GM10266 (cell line): ENCODE results near the gene PRMT9.
A peak's percentile ranks its signal among the peaks of the same experiment; 100 is the strongest.

Experiments used
- DNase-seq: peaks from one replicate; pipeline ENCODE4 v3.0.0; 2012; ENCODE audit errors: extremely low spot score
- TF ChIP-seq, protein P1 (sequence below): IDR thresholded peaks from 2 replicates; pipeline ENCODE4 v1.5.1; 2012; ENCODE audit warnings: mild to moderate bottlenecking, low read depth; ENCODE audit not compliant: control insufficient read depth, insufficient read depth; ENCODE audit errors: missing control alignments

The PRMT9 gene

DNA sequence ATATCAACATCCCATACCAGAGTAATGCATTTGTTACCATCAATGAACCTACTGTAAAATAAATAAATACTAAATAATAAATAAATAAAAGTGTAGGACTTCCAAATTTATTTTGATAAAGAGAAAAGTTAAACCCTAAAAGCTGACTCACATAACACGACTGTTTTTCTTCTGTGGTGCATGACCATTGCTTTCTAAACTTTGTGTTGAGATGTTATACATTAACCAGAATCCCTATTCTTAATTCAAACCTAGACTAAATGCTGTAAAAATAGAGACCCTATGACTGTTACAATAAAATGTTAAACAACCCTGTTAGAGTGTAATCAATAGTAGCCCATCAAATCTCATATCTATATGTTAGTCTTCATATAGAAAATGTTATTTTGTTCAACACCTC, 20.9 kb upstream of the PRMT9 start:
- TF ChIP-seq, protein P1, sequence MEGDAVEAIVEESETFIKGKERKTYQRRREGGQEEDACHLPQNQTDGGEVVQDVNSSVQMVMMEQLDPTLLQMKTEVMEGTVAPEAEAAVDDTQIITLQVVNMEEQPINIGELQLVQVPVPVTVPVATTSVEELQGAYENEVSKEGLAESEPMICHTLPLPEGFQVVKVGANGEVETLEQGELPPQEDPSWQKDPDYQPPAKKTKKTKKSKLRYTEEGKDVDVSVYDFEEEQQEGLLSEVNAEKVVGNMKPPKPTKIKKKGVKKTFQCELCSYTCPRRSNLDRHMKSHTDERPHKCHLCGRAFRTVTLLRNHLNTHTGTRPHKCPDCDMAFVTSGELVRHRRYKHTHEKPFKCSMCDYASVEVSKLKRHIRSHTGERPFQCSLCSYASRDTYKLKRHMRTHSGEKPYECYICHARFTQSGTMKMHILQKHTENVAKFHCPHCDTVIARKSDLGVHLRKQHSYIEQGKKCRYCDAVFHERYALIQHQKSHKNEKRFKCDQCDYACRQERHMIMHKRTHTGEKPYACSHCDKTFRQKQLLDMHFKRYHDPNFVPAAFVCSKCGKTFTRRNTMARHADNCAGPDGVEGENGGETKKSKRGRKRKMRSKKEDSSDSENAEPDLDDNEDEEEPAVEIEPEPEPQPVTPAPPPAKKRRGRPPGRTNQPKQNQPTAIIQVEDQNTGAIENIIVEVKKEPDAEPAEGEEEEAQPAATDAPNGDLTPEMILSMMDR: no peak
- DNase-seq: no peak

DNA sequence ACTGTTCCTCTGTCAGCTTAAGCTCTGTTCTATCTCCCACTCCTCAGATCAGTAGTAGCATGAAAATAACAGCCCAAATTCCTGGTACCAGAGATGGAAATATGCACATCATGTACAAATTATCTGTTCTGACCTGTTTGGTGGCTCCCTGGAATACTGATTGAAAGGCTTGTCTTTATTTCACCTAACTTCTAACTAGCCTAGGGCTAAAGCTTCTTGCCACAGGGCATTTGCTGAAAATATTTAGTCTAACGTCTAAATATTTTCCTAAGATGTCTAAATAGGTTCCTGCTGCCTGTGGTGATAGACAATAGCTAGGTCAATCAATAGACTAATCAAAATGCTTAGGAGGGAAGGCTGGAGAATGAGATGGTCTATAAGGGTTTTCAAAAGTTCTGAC, 12.9 kb upstream of the PRMT9 start:
- TF ChIP-seq, protein P1: no peak
- DNase-seq: no peak

DNA sequence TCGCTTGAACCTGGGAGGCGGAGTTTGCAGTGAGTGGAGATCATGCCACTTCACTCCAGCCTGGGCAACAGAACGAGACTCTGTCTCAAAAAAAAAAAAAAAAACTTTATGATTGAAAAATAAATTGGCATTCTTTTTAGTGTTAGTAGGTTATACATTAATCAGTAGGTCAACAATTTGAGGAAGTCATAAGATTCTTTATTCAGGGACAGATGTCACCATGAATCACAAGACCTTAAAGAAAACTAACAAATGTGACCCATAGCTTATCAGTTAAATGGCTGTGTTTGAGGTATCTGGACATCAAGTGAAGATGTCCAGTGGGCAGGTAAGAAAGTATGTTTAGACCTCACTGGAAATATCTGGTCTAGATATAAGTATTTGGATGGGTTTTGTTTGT, 9.3 kb upstream of the PRMT9 start:
- TF ChIP-seq, protein P1: no peak
- DNase-seq: no peak

DNA sequence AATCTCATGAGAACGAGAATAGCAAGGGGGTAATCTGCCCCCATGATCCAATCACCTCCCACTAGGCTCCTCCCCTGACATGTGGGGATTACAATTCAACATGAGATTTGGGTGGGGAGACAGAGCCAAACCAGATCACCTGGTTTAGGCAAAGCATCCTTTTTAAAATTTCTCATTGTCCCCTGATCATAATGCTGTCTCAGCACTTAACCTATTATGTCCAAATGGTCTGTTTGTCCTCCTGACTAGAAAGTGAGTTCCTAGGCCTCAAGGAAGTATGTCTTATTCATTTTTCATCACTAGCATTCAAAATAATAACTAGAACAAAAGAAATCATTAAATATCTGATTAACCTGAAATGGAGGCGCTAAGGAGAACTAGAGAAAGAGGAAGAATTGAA, 7.9 kb upstream of the PRMT9 start:
- TF ChIP-seq, protein P1: no peak
- no peak for DNase-seq

DNA sequence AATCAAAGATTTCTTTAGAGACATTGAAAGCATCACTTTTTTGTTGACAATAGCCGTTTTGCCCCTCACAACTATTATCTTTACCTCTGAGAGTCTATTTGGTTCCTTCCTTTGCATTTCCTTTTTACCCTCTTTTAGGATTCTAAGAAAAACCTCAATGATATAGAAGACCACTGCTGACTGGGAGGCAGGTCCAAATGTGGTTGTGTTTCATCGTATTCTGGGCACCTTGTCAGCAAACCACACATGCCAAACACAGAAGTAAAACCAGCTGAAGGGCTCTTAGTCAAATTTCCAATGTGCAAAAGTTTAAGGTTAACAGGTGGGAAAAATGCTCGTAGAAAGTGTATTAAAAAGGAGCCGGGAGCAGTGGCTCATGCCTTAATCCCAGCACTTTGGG, 5.1 kb upstream of the PRMT9 start:
- TF ChIP-seq, protein P1: no peak
- DNase-seq: no peak

DNA sequence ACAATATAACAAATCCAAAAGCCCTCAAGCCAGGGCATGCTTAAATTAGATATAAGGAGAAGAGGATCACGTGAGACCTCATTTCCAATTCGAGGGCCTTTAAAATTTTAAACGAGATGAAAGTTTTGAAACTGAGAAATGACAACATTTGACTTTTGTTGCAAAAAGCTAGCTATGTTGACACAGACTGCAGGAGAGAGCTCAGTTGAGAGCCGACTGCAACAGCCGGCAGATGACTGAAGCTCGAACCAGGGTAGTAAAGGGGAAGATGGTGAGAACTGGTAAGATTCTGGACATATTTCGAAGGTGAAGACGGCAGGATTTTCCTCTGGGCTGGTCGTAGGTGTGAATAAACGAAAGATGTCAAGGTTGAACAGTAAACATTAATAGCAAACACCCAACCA, 773 bp downstream of the PRMT9 start:
- DNase-seq: peak; percentile 35
- TF ChIP-seq, protein P1: no peak

DNA sequence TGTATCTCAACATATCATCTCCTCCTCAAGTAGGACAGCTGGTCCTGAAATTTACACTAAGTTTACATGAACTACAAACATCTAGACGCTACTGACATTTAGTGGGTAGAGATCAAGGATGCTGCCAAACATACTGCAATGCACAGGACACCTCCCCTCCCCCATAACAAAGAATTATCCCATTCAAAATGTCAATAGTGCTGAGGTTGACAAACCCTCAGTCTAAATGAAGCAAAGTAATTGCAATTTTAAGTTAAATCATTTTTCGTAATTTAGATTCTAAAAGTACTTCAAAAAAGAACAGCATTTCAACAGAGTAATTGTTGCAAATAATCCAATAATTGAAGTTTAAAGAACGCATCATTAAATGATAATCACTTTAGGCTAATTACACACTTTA, 1.2 kb downstream of the PRMT9 start:
- no peak for DNase-seq
- TF ChIP-seq, protein P1: no peak
